ENCODE results near the gene ASCC3.

Gene ASCC3

GRCh38 chr6:100462706-100463629, 418.2 kb downstream of the ASCC3 start:
- no peak overlapping the region for H3K4me3 ChIP-seq (ENCODE audit: low read depth, low read length)
- no peak for DNase-seq (ENCODE audit: low read depth)
- no peak for TF ChIP-seq CTCF (IDR thresholded peaks at IDR 0.05; ENCODE audit: insufficient read depth, low read depth, low read length, missing control alignments)

- H3K4me3 ChIP-seq (ENCODE audit: low read depth, low read length), result no peak overlapping the region
- DNase-seq (ENCODE audit: low read depth), result peak; percentile 43
- no peak for TF ChIP-seq CTCF (IDR thresholded peaks at IDR 0.05; ENCODE audit: insufficient read depth, low read depth, low read length, missing control alignments)
These were observed 419.0 kb downstream of the ASCC3 start for GRCh38 chr6:100461917-100462705.

- no peak for TF ChIP-seq CTCF (IDR thresholded peaks at IDR 0.05; ENCODE audit: insufficient read depth, low read depth, low read length, missing control alignments)
- DNase-seq (ENCODE audit: low read depth), result no peak
- H3K4me3 ChIP-seq (ENCODE audit: low read depth, low read length), result no peak overlapping the region
These were observed 419.7 kb downstream of the ASCC3 start for GRCh38 chr6:100461278-100461916.

- DNase-seq (ENCODE audit: low read depth), result no peak
- TF ChIP-seq CTCF (IDR thresholded peaks at IDR 0.05; ENCODE audit: insufficient read depth, low read depth, low read length, missing control alignments), result no peak
- no peak overlapping the region for H3K4me3 ChIP-seq (ENCODE audit: low read depth, low read length)
These were observed 420.4 kb downstream of the ASCC3 start for GRCh38 chr6:100460650-100461204.

GRCh38 chr6:100459592-100460184, 421.4 kb downstream of the ASCC3 start:
- DNase-seq (ENCODE audit: low read depth), result no peak

More at GRCh38 chr6:100459592-100460184, 421.4 kb downstream of the ASCC3 start:
- no peak overlapping the region for H3K4me3 ChIP-seq (ENCODE audit: low read depth, low read length)
- no peak for TF ChIP-seq CTCF (IDR thresholded peaks at IDR 0.05; ENCODE audit: insufficient read depth, low read depth, low read length, missing control alignments)
